Stomach (tissue), 4 donors: Measurements from ENCODE around the gene HAVCR1.

ENCODE experiments used
- CTCF ChIP-seq, 7 experiments: fragments of 450-650 bp in 4 of 7; fragments of 200-600 bp in 3 of 7; sonication (generic) in 3 of 7; IDR thresholded peaks; one replicate each; pipeline ENCODE4 v1.5.1; 2016 to 2019; ENCODE audit warnings: antibody characterized with exemption in 7 of 7, control low read depth in 2 of 7, mild to moderate bottlenecking in 1 of 7
- EP300 ChIP-seq: sonication (generic); formaldehyde crosslinking; IDR thresholded peaks from one replicate; pipeline ENCODE4 v1.6.1; 2017; ENCODE audit warnings: antibody characterized with exemption
- POLR2A ChIP-seq, 4 donors: fragments of 450-650 bp; IDR thresholded peaks; one replicate each; pipeline ENCODE4 v1.6.1; 2016; ENCODE audit warnings: antibody characterized with exemption in 4 of 4, control low read depth in 2 of 4, mild to moderate bottlenecking in 1 of 4, moderate library complexity in 1 of 4

DNA sequence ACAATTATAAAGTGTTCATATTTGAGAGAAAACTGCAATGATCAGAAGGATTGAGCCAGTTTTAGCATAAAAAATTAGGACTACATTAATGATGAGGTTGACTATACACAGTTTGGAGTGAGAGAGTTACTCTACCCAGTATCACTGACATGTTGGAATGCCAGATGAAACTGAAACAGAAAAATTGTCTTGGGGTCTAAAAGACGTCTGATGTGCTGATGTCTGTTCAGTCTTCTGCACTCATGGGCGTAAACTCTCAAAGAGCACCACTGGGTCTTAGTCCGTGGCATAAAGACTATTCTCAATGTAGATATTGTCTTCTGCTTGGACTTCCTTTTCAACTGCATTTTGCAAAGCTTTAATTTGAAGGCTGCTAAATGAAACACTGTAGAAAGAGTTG, 29.5 kb downstream of the HAVCR1 start:
- TF ChIP-seq CTCF (IDR thresholded peaks at IDR 0.05) (no peak), POLR2A (IDR thresholded peaks at IDR 0.05) (no peak), EP300 (no peak)
